ENCODE data around the gene FDXACB1.
A peak's percentile ranks its signal among the peaks of the same experiment; 100 is the strongest.

Gene FDXACB1, protein sequence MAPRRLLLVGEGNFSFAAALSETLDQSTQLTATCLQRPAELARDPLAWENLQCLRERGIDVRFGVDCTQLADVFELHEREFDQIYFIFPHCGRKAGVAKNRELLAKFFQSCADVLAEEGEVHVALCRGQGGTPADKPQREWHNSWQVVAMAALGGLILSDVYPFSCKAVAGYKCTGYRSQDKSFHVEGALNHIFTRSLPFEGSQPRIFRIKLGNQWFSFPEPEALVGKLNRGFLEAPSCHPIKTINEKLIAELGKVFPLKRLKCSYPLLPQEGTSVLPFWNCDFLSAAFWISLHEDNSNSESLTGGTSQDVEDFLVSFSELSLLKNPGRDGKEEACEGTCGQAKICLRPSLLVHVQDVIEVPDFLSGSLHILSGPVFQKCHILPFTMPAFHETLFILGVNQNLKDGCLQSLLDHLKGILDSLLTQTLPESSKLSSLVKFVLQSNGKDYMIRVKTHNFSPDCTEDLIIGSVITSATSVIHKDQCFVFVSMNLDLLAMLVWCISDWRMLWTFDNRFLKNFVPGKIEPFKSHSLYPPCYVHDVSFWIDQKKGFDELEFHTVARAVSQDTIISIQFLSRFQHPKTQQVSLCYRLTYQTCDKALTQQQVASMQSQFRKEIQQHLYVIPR

DNA sequence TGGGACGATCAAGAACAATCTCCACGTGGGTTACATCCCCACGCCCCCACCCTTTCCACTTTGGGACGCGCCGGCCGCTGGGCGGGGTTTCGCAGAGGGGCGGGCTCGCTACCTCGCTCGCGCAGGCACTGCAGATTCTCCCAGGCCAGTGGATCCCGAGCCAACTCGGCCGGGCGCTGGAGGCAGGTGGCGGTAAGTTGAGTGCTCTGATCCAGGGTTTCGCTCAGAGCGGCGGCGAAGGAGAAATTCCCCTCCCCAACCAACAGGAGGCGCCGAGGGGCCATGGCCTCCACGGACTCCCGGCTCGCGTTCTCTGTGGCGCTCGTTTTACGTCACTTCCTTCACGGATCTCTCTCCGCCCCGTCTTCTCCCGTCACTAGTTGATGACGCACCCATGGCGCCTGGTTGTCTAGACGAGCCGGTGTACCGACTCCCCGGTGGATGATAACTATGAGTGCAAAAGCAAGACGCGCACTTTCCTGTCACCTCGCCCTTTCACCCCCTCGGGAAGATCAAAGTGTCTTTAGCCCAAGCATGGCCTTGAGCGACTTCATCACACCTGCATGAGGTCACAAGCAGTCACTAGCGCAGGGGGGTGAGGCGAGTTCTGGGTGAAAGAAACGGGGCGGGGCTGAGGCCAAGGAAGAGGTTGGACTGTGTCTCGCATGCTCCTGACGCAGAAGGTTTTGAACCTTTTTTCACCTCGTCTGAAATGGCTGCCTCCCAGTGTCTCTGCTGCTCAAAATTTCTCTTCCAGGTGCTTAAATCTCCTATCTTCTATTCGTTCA lies at the start of gene FDXACB1, which contains the start of gene CFAP68:
Gene FDXACB1 (minus strand): TSS at position 317 of the 788 bp plus-strand sequence. CDS start 33 bp downstream, at position 284.
Gene CFAP68 (plus strand): TSS at position 693 of the 788 bp plus-strand sequence. CDS start 20 bp downstream, at position 713.
- DNase-seq, result peak; percentile 96

DNA sequence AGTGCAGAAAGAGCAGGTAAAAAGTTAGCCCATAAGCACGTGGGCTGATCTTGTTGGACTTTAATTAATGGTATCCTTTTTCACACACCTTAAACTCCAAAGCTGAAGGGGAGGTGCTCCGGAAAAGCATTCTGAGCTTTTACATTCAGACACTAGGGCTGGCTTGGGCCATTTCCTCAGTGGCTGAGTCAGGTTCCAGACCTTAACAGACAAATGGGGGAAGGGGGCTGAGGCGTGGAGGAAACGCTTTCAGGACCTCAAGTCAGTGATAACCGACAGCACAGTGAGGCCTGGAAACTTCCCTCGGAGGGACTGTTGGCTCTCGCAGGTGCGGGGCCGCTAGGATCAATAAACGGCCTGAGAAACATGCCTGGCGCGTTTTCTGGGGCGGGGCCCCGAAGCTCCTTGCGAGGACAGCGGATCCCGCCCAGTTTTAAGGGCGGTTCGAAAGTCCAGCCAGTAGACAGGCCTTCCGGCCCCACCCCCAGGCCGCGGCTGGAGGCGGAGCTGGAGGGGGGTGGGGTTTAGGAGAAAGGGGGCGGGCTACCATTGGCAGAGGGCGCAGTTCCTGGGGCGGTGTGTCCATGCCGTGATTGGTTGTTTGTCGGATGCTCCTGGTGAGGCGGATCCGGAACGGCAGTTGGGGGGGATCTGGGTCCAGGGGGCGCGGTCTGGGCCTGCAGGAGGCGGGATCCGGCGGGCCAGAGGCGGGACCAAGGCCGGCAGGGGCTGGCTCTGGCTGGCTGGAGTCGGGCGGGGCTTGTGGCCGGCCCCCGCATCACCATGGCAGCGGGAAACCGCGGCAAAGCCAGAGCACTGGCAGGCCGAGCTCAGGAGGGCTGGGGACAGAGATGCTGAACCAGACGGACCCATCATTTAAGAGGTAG lies 47.8 kb upstream of the FDXACB1 start:
- peak; percentile 98 for DNase-seq

DNA sequence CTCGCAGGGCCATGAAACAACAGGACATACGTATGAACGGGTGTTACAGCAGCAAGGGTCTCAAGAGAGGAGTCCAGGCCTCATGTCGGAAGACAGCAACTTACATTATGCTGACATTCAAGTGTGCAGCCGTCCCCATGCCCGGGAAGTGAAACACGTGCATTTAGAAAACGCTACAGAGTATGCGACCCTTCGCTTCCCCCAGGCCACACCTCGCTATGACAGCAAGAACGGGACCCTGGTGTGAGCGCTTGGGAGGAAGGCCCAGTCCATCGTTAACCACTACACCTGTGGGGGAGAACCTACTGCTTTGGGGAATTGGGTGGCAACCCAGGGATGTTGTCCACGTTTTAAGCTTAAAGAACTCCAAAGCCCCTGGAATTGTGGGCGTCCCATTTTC lies 47.0 kb upstream of the FDXACB1 start:
- no peak for DNase-seq

DNA sequence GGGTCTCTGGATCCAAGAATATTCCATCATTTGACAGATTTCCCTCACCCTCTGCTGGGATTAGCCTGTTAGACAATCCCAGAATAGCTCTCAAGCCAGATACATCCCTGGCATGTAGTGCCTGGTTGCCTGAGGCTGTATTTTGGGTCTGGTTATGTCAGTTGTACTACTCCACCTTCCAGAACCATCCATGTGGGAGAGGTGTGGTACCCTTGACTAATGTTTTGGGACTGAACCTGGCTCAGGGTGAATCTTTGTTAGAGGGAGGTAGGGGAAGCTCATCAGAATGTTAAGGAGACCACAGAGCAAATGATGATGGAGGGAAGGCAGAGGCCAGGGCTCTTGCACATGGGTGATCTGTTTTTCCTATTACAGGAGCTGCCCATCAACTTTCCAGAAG lies 45.0 kb upstream of the FDXACB1 start:
- no peak for DNase-seq

DNA sequence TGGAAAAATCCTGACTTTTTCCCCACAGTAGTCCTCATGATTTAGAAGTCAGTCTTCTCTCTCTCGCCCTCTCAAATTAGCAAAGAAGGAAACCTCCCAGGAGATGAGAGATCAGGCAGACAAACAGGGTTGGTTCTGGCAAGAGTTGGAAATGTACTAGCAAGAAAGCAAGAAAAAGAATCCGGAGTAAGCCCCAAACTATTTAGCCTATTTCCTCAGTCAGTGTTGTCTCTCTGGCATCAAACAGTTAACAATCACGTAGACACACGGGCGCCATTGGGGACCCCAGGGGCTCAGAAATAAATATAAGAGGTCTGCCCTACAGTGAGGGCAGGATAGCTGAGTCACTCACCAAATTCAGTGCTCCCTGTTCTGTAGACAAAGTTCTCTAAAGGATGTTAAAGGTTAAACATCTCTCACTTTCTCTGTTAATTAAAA lies 44.4 kb upstream of the FDXACB1 start:
- no peak for DNase-seq

DNA sequence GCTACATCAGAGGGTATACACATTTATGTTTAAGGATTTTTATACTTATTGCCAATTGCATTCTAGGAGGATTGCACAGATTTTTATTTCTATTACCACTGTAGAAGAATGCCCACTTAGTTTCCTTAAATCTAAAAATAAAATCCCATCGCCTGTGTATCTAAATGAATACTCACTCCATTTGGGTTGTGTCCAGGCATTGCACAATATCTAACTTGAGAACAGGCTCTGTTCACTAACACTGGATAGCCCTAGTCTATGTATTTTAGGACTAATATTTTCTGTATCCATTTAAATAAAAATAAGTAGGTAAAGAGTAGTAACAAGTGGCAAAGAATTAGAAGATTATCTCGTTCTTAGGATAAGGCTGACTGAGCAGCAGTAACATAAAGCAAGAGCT lies 43.8 kb upstream of the FDXACB1 start:
- DNase-seq, result no peak

DNA sequence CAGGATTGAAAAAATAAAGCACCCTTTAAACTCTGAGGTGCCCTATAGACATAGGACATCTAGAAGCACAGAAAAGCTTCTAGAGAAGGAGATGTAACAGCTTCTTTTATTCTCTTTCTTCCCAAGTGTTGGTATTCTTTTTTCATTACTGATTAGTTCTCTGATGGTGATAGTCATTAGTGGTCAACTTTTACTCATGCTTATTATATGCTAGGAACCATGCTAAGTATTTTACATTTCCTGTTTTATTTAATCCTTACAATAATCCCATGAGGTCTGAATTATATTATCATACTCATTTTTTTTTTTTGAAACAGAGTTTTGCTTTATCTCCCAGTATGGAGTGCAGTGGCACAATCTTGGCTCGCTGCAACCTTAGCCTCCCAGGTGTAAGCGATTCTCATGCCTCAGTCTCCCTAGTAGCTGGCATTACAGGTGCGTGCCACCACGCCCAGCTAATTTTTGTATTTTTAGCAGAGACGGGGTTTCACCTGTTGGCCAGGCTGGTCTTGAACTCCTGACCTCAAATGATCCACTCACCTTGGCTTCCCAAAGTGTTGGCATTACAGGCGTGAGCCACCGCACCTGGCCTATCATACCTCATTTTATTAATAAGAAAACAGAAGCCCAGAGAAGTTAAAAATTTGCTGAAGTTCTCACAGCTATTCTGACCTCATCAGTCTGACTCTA lies 42.7 kb upstream of the FDXACB1 start:
- no peak for DNase-seq

DNA sequence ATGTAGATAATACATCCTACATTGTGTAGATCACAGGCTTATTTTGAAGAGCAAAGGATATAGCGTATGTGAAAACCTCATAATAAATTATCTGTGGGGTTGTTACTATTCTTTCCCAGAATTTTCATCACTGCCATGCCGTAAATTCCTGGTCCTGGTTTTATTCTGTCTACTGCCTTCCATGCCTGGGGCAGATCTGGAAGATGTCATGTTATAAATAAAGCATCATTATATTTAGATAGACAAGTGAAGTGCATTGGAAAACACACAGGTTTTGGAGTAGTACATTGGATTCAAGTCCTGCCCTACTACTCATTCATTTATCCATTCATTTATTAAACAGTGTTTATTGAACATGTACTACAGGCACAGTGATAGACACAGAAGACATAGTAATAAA lies 41.9 kb upstream of the FDXACB1 start:
- no peak for DNase-seq

DNA sequence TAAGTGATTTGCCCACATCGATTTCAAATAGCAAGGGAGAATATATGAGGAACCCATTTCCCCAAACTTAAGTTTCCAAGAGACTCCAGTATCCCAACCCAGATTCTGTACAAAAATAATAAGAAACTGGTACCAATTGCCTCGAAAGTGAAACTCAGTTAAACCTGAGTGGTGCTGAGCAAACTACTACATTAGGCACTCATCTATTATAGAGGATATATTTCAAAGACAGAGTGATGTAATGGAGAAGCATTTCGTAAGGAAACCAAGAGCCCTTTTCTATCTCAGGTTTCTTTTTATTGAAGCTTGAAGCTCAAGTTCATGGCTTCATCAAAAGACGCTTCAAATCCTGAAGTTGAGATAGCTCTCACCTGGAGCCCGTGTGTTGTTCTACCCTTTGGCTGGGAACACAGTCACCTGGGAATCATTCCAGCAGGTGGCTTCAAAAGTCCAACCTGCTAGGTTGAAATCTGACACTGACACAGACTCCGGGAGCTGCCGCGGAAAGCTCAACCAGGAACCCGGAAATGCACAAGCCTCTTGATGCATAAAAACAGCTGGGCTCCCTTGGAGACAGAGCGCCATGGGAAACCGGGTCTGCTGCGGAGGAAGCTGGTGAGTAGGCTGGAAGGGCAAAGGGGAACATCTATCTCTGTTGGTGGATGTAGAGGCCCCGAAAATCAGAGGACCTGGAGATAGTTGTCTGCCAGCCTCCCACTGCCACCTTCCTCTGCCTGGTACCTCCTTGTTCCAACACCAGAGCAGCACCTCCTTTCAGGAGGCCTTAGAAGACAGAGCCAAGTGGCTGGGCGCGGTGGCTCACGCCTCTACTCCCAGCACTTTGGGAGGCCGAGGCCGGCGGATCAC lies 39.7 kb upstream of the FDXACB1 start, which contains the start of gene C11orf52:
Gene C11orf52 (plus strand): TSS at position 524 of the 867 bp plus-strand sequence. CDS start 60 bp downstream, at position 584.
- DNase-seq, result no peak

DNA sequence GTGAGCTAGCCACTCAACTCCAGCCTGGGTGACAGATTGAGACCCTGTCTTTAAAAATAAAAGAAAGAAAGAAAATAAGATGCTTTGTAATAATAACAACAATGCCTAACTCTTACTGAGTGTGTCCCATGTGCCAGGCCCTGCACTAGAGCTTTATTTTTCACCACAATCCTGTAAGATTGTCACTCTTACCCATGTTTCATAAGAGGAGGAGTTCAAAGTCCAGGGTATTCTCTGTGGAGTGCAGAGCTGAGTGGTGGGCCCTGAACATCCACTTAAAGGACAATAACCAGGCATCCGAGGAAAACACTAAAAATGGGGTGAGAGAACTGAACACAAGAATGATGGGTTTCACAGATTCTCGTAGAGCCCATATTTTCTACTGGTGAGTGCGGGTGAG lies 38.8 kb upstream of the FDXACB1 start:
- DNase-seq, result no peak

DNA sequence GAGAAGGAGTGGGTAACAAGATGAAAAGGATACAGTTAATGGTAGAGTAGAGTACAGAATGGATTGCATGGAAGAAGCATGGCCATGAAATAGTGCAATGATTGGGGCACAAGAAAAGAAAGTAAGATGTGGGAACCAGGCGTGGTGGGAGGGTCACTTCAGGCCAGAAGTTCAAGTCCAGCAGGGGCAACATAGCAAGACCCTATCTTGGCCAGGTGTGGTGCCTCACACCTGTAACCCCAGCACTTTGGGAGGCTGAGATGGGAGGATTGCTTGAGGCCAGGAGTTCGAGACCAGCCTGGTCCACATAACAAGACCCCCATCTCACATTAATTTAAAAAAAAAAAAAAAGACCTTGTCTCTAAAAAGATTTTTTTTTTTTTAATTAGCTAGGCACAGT lies 38.3 kb upstream of the FDXACB1 start:
- no peak for DNase-seq

DNA sequence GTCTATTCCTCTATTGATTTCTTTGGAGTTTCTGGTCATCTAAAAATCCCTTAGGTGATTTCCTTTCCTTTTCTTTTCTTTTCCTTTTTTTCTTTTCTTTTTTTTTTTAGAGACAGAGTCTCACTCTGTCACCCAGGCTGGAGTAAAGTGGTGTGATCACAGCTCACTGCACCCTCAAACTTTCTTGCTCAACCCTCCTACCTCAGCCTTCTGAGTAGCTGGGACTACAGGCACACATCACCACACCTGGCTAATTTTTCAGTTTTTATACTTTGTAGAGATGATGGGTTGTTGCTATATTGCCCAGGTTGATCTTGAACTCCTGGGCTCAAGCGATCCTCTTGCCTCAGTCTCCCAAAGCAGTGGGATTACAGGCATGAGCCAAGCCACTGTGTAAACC lies 37.8 kb upstream of the FDXACB1 start:
- DNase-seq, result no peak

DNA sequence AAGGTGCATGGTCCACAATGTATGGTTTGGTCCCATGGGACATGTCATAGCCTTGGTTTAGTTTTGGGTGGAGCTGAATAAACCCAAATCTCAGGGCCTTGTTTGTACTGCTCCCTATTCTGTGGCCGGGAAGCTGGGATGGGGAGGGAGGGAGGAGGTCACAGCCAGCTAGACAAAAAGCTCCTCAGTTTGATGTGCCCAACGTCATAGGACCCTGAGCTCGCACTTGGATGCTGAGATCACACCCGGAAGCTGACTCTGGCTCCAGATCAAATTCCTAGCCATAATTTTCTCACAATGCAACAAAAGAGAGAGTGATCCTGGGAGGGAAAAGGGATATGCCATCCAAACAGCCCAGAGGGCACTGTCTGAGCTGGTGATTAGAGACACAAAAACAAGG lies 35.0 kb upstream of the FDXACB1 start:
- no peak for DNase-seq

DNA sequence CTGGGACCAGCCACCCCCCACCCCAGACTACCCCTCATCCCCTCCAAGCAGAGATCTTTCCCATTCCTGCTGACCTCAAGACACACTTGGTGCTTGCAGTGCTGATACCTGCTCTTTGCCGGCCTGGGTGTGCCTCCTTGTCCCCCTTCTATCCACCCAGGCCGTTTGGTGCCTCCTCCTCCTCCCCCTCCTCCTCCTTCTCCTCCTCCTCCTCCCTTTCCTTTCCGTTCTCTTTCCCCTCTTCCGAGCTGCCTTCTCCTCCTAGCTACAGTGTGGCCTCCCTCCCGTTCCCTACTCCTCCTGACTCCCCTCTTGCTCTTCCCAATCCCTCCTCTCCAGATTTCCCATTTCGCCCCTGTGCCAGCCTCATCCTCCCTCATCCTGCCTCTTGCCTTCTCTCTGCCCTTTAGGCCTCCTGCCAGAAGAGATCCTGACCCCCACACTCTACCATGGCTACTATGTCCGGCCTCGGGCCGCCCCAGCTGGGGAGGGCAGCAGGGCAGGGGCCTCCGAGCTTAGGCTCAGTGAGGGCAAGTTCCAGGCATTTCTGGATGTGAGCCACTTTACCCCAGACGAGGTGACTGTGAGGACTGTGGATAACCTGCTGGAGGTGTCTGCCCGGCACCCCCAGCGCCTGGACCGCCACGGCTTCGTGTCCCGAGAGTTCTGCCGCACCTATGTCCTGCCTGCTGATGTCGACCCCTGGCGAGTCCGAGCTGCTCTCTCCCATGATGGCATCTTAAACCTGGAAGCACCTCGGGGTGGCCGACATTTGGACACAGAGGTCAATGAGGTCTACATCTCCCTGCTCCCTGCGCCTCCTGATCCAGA lies 34.3 kb upstream of the FDXACB1 start:
- no peak for DNase-seq

DNA sequence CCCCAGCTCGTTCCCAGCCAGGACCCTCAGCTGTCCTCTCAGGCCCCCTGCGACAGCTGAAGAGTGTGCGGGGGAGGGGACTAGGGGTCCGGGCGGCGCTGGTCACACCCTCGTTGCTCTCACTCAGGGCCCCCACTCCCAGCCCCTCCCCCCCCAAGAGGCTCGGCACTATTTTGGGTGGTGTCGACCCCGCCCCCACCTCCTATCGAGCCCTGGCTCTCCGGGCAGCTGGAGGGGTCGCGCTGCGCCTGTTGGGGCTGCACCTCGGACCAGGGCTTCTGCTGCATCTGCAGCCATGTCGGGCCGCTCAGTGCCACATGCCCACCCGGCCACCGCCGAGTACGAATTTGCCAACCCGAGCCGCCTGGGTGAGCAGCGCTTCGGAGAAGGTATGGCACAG lies 33.6 kb upstream of the FDXACB1 start, which contains the start of gene HSPB2:
Gene HSPB2 (plus strand): TSS at position 200 of the 400 bp plus-strand sequence. CDS start 96 bp downstream, at position 296.
- no peak for DNase-seq

DNA sequence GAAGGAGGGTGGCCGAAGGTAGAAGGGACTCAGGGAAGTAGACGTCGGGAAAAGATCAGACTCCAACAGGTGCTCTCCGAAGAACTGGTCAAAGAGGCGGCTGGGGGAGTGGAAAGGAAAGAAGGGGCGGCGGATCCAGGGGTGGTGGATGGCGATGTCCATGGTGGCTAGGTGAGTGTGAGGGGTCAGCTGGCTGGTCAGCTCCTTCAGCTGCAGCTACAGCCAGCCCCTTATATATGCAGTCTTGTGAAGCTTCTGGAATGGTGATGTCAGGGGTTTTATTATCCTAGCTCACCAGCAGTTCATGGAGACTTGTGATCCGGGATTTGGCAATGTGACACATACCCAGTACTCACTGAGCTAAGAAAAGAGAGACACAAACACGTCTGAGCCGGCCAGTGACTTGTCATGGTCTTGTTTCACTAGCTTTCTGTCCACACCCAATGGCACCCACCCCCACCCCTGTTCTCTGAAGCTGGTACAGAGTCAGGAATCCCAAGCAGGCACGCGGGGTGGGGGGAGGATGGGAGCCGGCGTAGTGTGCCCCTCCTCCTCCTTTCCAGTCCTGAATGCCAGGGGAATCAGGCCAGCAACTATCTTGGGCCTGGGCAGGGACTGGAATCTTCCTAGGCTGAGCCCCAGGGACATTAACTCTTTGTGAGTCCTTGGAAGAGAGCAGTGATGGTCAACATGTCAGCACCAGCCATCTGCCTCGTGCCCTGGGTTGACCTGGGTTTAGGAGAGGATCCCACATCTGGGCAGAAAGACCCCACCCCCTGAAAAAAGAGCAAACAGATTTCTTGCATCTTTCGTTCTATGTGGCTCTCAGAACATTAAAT lies 32.8 kb upstream of the FDXACB1 start, which contains the start of gene CRYAB:
Gene CRYAB (minus strand): TSS at position 208 of the 839 bp plus-strand sequence. CDS start 46 bp downstream, at position 162.
- no peak for DNase-seq

DNA sequence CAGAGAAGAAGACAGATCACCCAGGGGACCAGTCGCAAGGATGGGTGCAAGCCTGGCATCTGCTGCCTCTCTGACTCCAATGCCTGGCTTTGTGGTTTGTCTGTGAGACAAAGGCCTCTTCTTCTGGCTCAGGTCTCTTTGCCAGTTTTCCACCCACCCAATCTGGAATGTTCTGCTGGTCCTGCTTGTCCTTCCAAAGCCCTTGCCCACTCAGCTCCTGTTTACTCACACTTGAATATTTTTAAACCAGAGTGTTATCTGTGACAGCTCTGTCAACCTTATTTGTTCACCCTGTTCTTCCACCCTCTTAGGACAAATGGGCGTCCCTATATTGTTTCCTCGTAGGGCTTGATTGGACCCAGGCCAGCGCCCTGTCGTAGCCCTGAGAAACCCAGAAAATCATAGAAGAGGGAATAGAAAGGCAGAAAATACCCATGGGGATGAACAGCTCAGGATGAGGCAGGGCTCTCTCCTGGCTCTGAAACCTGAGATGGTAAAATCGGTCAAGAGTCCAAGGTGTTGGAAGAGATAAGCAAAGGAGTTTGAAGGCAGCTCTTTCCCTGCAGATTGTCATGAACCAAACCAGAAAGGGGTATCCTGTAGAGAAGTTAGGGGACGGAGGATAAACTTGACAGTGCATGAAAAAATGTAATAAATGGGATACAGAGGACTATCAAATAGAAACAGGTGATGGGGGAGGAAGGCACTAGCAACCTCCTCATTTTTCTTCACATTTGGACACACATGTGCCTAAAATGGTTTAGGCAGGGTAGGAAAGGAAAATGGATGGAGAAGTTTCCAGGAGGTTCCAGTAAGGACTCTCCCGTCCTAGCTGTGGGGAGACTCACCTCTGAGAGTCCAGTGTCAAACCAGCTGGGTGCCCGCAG lies 32.0 kb upstream of the FDXACB1 start:
- DNase-seq, result no peak

All from CD4-positive, alpha-beta T cell treated with Interleukin-10 for 1 hour (primary cell).